Activated B cell treated with CpG ODN at 0.5 μM for 24 hours (primary cell): ENCODE results near the gene PVALB. TPM values are rescaled to one million over a fixed set of nuclear protein-coding genes. Genes with fewer than 3 reads are reported as not detected.

ENCODE experiments used
- ATAC-seq: fragments of 200-7000 bp; cut with Tn5 transposase; one replicate; pipeline ENCODE4 v1.10.0; 2021; ENCODE audit warnings: low read depth, mild to moderate bottlenecking, moderate library complexity
- CTCF ChIA-PET: fragments of 350-600 bp; sonication (Branson Sonifier 250); formaldehyde crosslinking; loops from one replicate; lab custom pipeline; 2021; ENCODE audit warnings: antibody characterized with exemption; lab: Charles Lee
- POLR2A ChIA-PET: fragments of 350-600 bp; sonication (Branson Sonifier 250); formaldehyde crosslinking; loops from one replicate; lab custom pipeline; 2021; ENCODE audit warnings: antibody characterized with exemption; lab: Charles Lee
- DNase-seq: peaks from one replicate; pipeline ENCODE4 v3.0.0; 2022
- H3K27ac Mint-ChIP-seq: one replicate; pipeline ENCODE4 v1.8.0; 2020; ENCODE audit warnings: mixed read lengths
- H3K27me3 Mint-ChIP-seq: one replicate; pipeline ENCODE4 v1.8.0; 2021; ENCODE audit warnings: mixed read lengths
- H3K36me3 Mint-ChIP-seq: one replicate; pipeline ENCODE4 v1.8.0; 2021; ENCODE audit warnings: low read depth, mixed read lengths
- H3K4me1 Mint-ChIP-seq: one replicate; pipeline ENCODE4 v1.8.0; 2021; ENCODE audit warnings: mixed read lengths
- H3K4me3 Mint-ChIP-seq: one replicate; pipeline ENCODE4 v1.8.0; 2020; ENCODE audit warnings: mild to moderate bottlenecking, mixed read lengths
- H3K9me3 Mint-ChIP-seq: one replicate; pipeline ENCODE4 v1.8.0; 2020; ENCODE audit warnings: mixed read lengths
- CTCF ChIP-seq: fragments of 200-600 bp; IDR thresholded peaks from one replicate; pipeline ENCODE4 v1.8.0; 2022; ENCODE audit warnings: antibody characterized with exemption, mild to moderate bottlenecking
- intact Hi-C: fragments of 100-400 bp; cut with micrococcal nuclease; formaldehyde crosslinking; loops from one replicate; pipeline ENCODE4 v1.15.1; 2024
- total RNA-seq: library from RNA; stranded (reverse); gene quantifications from 2 replicates; pipeline ENCODE4 v1.2.3, GENCODE V29; 2022

Gene PVALB
- total RNA-seq, 1 donor from 2014 or later = not detected

GRCh38 chr22:36838119-36839030, 21.5 kb upstream of the PVALB start:
- Mint-ChIP-seq H3K4me3 (no peak overlapping the region), H3K27ac (no peak overlapping the region), H3K9me3 (peaks cover 11% of the 10 kb centered on the region), H3K36me3 (no peaks in the 10 kb centered on the region), H3K4me1 (peaks cover 14% of the 10 kb centered on the region), H3K27me3 (peaks cover 15% of the 10 kb centered on the region)
- intact Hi-C loops = no loop called here
- ChIA-PET CTCF (interaction anchor here (1.2 kb wide), 1 partner anchor 18 kb away, joined by 3 read pairs; no protein-coding TSS in a partner anchor), POLR2A (interaction anchor here (0.7 kb wide), 1 partner anchor 1593 kb away, joined by 5 read pairs; no protein-coding TSS in a partner anchor)
- ATAC-seq (no peak), DNase-seq (no peak)
- TF ChIP-seq CTCF = no peak

GRCh38 chr22:36835903-36836302, 19.1 kb upstream of the PVALB start:
- CTCF ChIA-PET = no interaction called here

GRCh38 chr22:36833073-36833472, 16.2 kb upstream of the PVALB start:
- no peak for TF ChIP-seq CTCF
- intact Hi-C loops = no loop called here
- peaks cover 16% of the 10 kb centered on the region for H3K27me3 Mint-ChIP-seq
- H3K27ac Mint-ChIP-seq = peak overlapping the region; percentile 27
- DNase-seq (no peak), ATAC-seq (peak; percentile 79)
- peak overlapping the region; percentile 2 for H3K4me3 Mint-ChIP-seq
- CTCF ChIA-PET = interaction anchor here (0.9 kb wide), 1 partner anchor 23 kb away, joined by 5 read pairs; no protein-coding TSS in a partner anchor
- peaks cover 14% of the 10 kb centered on the region for H3K9me3 Mint-ChIP-seq
- POLR2A ChIA-PET = interaction anchor here (0.6 to 1.1 kb wide), 3 partner anchors 27 to 467 kb away, joined by 3 to 5 read pairs (median 3); partner anchors contain the start of gene NCF4
- H3K36me3 Mint-ChIP-seq = peaks cover 2% of the 10 kb centered on the region
- H3K4me1 Mint-ChIP-seq = peaks cover 14% of the 10 kb centered on the region

More at GRCh38 chr22:36835903-36836302, 19.1 kb upstream of the PVALB start:
- Mint-ChIP-seq H3K36me3 (peaks cover 2% of the 10 kb centered on the region), H3K27ac (no peak overlapping the region), H3K4me3 (no peak overlapping the region), H3K27me3 (peaks cover 10% of the 10 kb centered on the region), H3K9me3 (peaks cover 17% of the 10 kb centered on the region), H3K4me1 (peaks cover 27% of the 10 kb centered on the region)
- POLR2A ChIA-PET = interaction anchor here (0.7 kb wide), 1 partner anchor 36 kb away, joined by 8 read pairs; no protein-coding TSS in a partner anchor
- no peak for DNase-seq
- no peak for TF ChIP-seq CTCF
- intact Hi-C loops = no loop called here
- no peak for ATAC-seq

GRCh38 chr22:36831717-36832116, 14.9 kb upstream of the PVALB start:
- peaks cover 14% of the 10 kb centered on the region for H3K4me1 Mint-ChIP-seq
- DNase-seq (no peak), ATAC-seq (no peak)
- no peak overlapping the region for H3K4me3 Mint-ChIP-seq
- no peak for TF ChIP-seq CTCF
- no peak overlapping the region for H3K27ac Mint-ChIP-seq
- ChIA-PET POLR2A (no interaction called here), CTCF (no interaction called here)
- peaks cover 9% of the 10 kb centered on the region for H3K9me3 Mint-ChIP-seq
- H3K36me3 Mint-ChIP-seq = peaks cover 2% of the 10 kb centered on the region
- H3K27me3 Mint-ChIP-seq = peaks cover 16% of the 10 kb centered on the region
- intact Hi-C loops = no loop called here

- peaks cover 16% of the 10 kb centered on the region for H3K27me3 Mint-ChIP-seq
- H3K27ac Mint-ChIP-seq = no peak overlapping the region
- intact Hi-C loops = no loop called here
- H3K4me3 Mint-ChIP-seq = no peak overlapping the region
- POLR2A ChIA-PET = no interaction called here
- no peak for TF ChIP-seq CTCF
- peaks cover 9% of the 10 kb centered on the region for H3K9me3 Mint-ChIP-seq
- CTCF ChIA-PET = no interaction called here
- DNase-seq (no peak), ATAC-seq (no peak)
- peaks cover 14% of the 10 kb centered on the region for H3K4me1 Mint-ChIP-seq
- peaks cover 2% of the 10 kb centered on the region for H3K36me3 Mint-ChIP-seq
Observed at GRCh38 chr22:36831206-36831605, 14.4 kb upstream of the PVALB start.
